HG02970 (cell line): ENCODE measurements around the gene SLC4A3.

ENCODE experiments used
- ATAC-seq: cut with Tn5 transposase; IDR thresholded peaks from one replicate; pipeline ENCODE4 v1.9.1; 2021; ENCODE audit warnings: mild to moderate bottlenecking, moderate library complexity, moderate number of reproducible peaks; ENCODE audit not compliant: unreplicated experiment, low FRiP score

SLC4A3 gene

GRCh38 chr2:219627103-219628100 lies at the start of gene SLC4A3:
Gene SLC4A3 (plus strand): TSS chr2:219627630. CDS start chr2:219627993, 363 bp downstream.
- no peak for ATAC-seq

GRCh38 chr2:219578811-219579613 lies 48.4 kb upstream of the SLC4A3 start:
- ATAC-seq, result no peak

GRCh38 chr2:219581346-219581745 lies 46.1 kb upstream of the SLC4A3 start:
- ATAC-seq, result no peak

GRCh38 chr2:219591091-219591490 lies 36.3 kb upstream of the SLC4A3 start:
- no peak for ATAC-seq

- ATAC-seq, result no peak
Measured at GRCh38 chr2:219592736-219593135, 34.7 kb upstream of the SLC4A3 start.

- ATAC-seq, result no peak
Measured at GRCh38 chr2:219593154-219593553, 34.3 kb upstream of the SLC4A3 start.

GRCh38 chr2:219595256-219595655 lies 32.2 kb upstream of the SLC4A3 start:
- no peak for ATAC-seq

GRCh38 chr2:219596954-219597551 lies 30.4 kb upstream of the SLC4A3 start:
- ATAC-seq, result no peak

GRCh38 chr2:219597552-219598307 lies 29.7 kb upstream of the SLC4A3 start, which contains the start of gene STK11IP:
Gene STK11IP (plus strand): TSS chr2:219597857. CDS start chr2:219598120, 263 bp downstream.
- ATAC-seq, result peak; percentile 91

- no peak for ATAC-seq
Measured at GRCh38 chr2:219598308-219599078, 28.9 kb upstream of the SLC4A3 start.

GRCh38 chr2:219603771-219604170 lies 23.7 kb upstream of the SLC4A3 start:
- no peak for ATAC-seq

GRCh38 chr2:219605607-219605954 lies 21.8 kb upstream of the SLC4A3 start:
- no peak for ATAC-seq

- ATAC-seq, result no peak
Measured at GRCh38 chr2:219607931-219608330, 19.5 kb upstream of the SLC4A3 start.

GRCh38 chr2:219608399-219608964 lies 18.9 kb upstream of the SLC4A3 start:
- no peak for ATAC-seq

GRCh38 chr2:219609149-219609750 lies 18.2 kb upstream of the SLC4A3 start:
- no peak for ATAC-seq

- no peak for ATAC-seq
Measured at GRCh38 chr2:219611306-219611705, 16.1 kb upstream of the SLC4A3 start.

GRCh38 chr2:219611866-219612576 lies 15.4 kb upstream of the SLC4A3 start:
- no peak for ATAC-seq
